T-cell (primary cell): ENCODE data around the gene CEACAM19. TPM values are rescaled to one million over a fixed set of nuclear protein-coding genes. Genes with fewer than 3 reads are reported as not detected.

Experiments used
- ATAC-seq, 4 experiments: fragments of 200-7000 bp in 3 of 4; fragments of 150-1000 bp in 1 of 4; cut with Tn5 transposase; replicated peaks in 1 of 4; 1 replicate in 3 of 4; 2 replicates in 1 of 4; pipeline ENCODE4 v1.10.0; 2021; ENCODE audit warnings: moderate library complexity in 3 of 4, mild to moderate bottlenecking in 2 of 4, moderate number of reproducible peaks in 1 of 4
- CTCF ChIA-PET, 2 donors: fragments of 300-600 bp; sonication (Branson Sonifier 250); formaldehyde crosslinking; loops; one replicate each; lab custom pipeline; 2022; ENCODE audit warnings: antibody characterized with exemption in 2 of 2; lab: Charles Lee
- POLR2A ChIA-PET, 2 donors: fragments of 300-600 bp; sonication (Branson Sonifier 250); formaldehyde crosslinking; loops; one replicate each; lab custom pipeline; 2022; ENCODE audit warnings: antibody characterized with exemption in 2 of 2; lab: Charles Lee
- DNase-seq, 35 experiments: peaks; one replicate each; pipeline versions ENCODE4 v3.0.0 to v3.0.0-alpha.2; 2013 to 2023
- H3K27ac ChIP-seq: one replicate; pipeline ENCODE4 v1.5.1; 2013; ENCODE audit warnings: low read length
- H3K27me3 ChIP-seq, 2 experiments: replicated peaks in 1 of 2; 1 replicate in 1 of 2; 2 replicates in 1 of 2; pipeline versions ENCODE4 v1.6.1 to v1.7.0; 2013; ENCODE audit warnings: low read length in 1 of 2, mixed read lengths in 1 of 2; ENCODE audit not compliant: control insufficient read depth in 2 of 2, insufficient read depth in 2 of 2; ENCODE audit errors: extremely low read depth in 1 of 2
- H3K36me3 ChIP-seq, 2 donors: 1 replicate in 1 of 2; 2 replicates in 1 of 2; pipeline versions ENCODE4 v1.6.1 to v1.7.0; 2013; ENCODE audit warnings: low read length in 1 of 2; ENCODE audit not compliant: control insufficient read depth in 2 of 2, insufficient read depth in 1 of 2; ENCODE audit errors: extremely low read depth in 1 of 2
- H3K4me1 ChIP-seq, 2 experiments: 1 replicate in 1 of 2; 2 replicates in 1 of 2; pipeline versions ENCODE4 v1.6.1 to v1.7.0; 2013; ENCODE audit warnings: low read length in 2 of 2, mixed read lengths in 1 of 2; ENCODE audit not compliant: insufficient read depth in 2 of 2, control insufficient read depth in 1 of 2; ENCODE audit errors: extremely low read depth in 1 of 2
- H3K4me3 ChIP-seq, 2 donors: 1 replicate in 1 of 2; 2 replicates in 1 of 2; pipeline versions ENCODE4 v1.5.1 to v1.7.0; 2013; ENCODE audit warnings: mild to moderate bottlenecking in 2 of 2, low read length in 1 of 2, moderate library complexity in 1 of 2; ENCODE audit not compliant: control insufficient read depth in 1 of 2; ENCODE audit errors: extremely low read depth in 1 of 2
- H3K9me3 ChIP-seq: 2 replicates; pipeline ENCODE4 v1.7.0; 2013
- H3K27ac Mint-ChIP-seq, 2 donors: one replicate each; pipeline ENCODE4 v1.8.0; 2020 to 2021; ENCODE audit warnings: mild to moderate bottlenecking in 2 of 2, mixed read lengths in 2 of 2
- H3K27me3 Mint-ChIP-seq, 2 donors: one replicate each; pipeline ENCODE4 v1.8.0; 2021 to 2022; ENCODE audit warnings: mixed read lengths in 2 of 2
- H3K36me3 Mint-ChIP-seq: one replicate; pipeline ENCODE4 v1.8.0; 2021; ENCODE audit warnings: mixed read lengths
- H3K4me1 Mint-ChIP-seq, 3 donors: one replicate each; pipeline ENCODE4 v1.8.0; 2020 to 2022; ENCODE audit warnings: mixed read lengths in 3 of 3, mild to moderate bottlenecking in 1 of 3
- H3K4me3 Mint-ChIP-seq, 3 donors: one replicate each; pipeline ENCODE4 v1.8.0; 2020 to 2022; ENCODE audit warnings: mild to moderate bottlenecking in 3 of 3, mixed read lengths in 3 of 3, moderate library complexity in 3 of 3
- H3K9me3 Mint-ChIP-seq, 3 donors: one replicate each; pipeline ENCODE4 v1.8.0; 2020 to 2022; ENCODE audit warnings: mixed read lengths in 3 of 3
- WGBS: methylation state at CpG from one replicate; pipeline ENCODE4 v1.1.5; 2013; ENCODE audit warnings: missing lambda C conversion rate; ENCODE audit not compliant: insufficient coverage; 5-methylcytosine and 5-hydroxymethylcytosine counted together
- total RNA-seq, 35 experiments: library from RNA in 6 of 35; stranded (reverse) in 6 of 35; fragments of 120-200 nt in 1 of 35; gene quantifications; one replicate each; pipeline versions ENCODE4 v1.2.1 to v1.2.4 and lab custom pipeline; 2013 to 2026

CEACAM19 gene
- total RNA-seq, 5 donors from 2014 or later (not counting 1 experiment from before 2014, with no cell fraction given): 0.57 to 2.7 (median 1.0) TPM

GRCh38 chr19:44731081-44731480 lies 59.8 kb downstream of the CEACAM19 start:
- H3K27me3 ChIP-seq: peaks cover 0 to 5% of the 10 kb centered on the region in 2 experiments
- DNase-seq: no peak
- Mint-ChIP-seq H3K27me3 (no peaks in the 10 kb centered on the region), H3K27ac (no peak overlapping the region), H3K36me3 (no peaks in the 10 kb centered on the region), H3K9me3 (no peaks in the 10 kb centered on the region), H3K4me1 (peaks cover 8 to 17% (median 12%) of the 10 kb centered on the region in 3 donors), H3K4me3 (no peak overlapping the region)
- no peaks in the 10 kb centered on the region for H3K9me3 ChIP-seq
- no peaks in the 10 kb centered on the region for H3K36me3 ChIP-seq
- peaks cover 2 to 10% of the 10 kb centered on the region in 2 experiments for H3K4me1 ChIP-seq
- no peak overlapping the region for H3K27ac ChIP-seq
- ATAC-seq: no peak
- no CpG with 5 or more reads among the region's 5 CpGs for WGBS
- ChIA-PET POLR2A (no interaction called here), CTCF (no interaction called here)
- H3K4me3 ChIP-seq: no peak overlapping the region

- Mint-ChIP-seq H3K27ac (no peak overlapping the region), H3K9me3 (no peaks in the 10 kb centered on the region), H3K27me3 (no peaks in the 10 kb centered on the region), H3K36me3 (no peaks in the 10 kb centered on the region), H3K4me3 (no peak overlapping the region), H3K4me1 (peaks cover 8 to 17% (median 10%) of the 10 kb centered on the region in 3 donors)
- Histone ChIP-seq H3K4me1 (peaks cover 2 to 10% of the 10 kb centered on the region in 2 experiments), H3K36me3 (no peaks in the 10 kb centered on the region), H3K27me3 (peaks cover 0 to 5% of the 10 kb centered on the region in 2 experiments), H3K9me3 (no peaks in the 10 kb centered on the region), H3K4me3 (no peak overlapping the region), H3K27ac (no peak overlapping the region)
- CTCF ChIA-PET: no interaction called here
- WGBS: 52% methylated on average over 2 of the region's 5 CpGs
- ATAC-seq (no peak), DNase-seq (no peak)
- POLR2A ChIA-PET: interaction anchor here in 1 of 2 donors (0.6 kb wide), 1 partner anchor 452 kb away, joined by 8 read pairs; no protein-coding TSS in a partner anchor
Measured at GRCh38 chr19:44731622-44732021, 60.3 kb downstream of the CEACAM19 start.

GRCh38 chr19:44732235-44733014 lies 61.1 kb downstream of the CEACAM19 start:
- 78% methylated on average over 9 of the region's 11 CpGs for WGBS
- H3K4me3 ChIP-seq: no peak overlapping the region
- DNase-seq (no peak), ATAC-seq (no peak)
- H3K27ac ChIP-seq: no peak overlapping the region
- peaks cover 2 to 13% of the 10 kb centered on the region in 2 experiments for H3K4me1 ChIP-seq
- no peaks in the 10 kb centered on the region for H3K9me3 Mint-ChIP-seq
- no peaks in the 10 kb centered on the region for H3K36me3 ChIP-seq
- H3K27me3 Mint-ChIP-seq: no peaks in the 10 kb centered on the region
- peaks cover 0 to 5% of the 10 kb centered on the region in 2 experiments for H3K27me3 ChIP-seq
- no peak overlapping the region for H3K4me3 Mint-ChIP-seq
- no peak overlapping the region for H3K27ac Mint-ChIP-seq
- CTCF ChIA-PET: interaction anchor here in 1 of 2 donors (0.5 kb wide), 1 partner anchor 77 kb away, joined by 3 read pairs; no protein-coding TSS in a partner anchor
- peaks cover 8 to 20% (median 14%) of the 10 kb centered on the region in 3 donors for H3K4me1 Mint-ChIP-seq
- POLR2A ChIA-PET: interaction anchor here in 1 of 2 donors (0.6 kb wide), 1 partner anchor 451 kb away, joined by 8 read pairs; no protein-coding TSS in a partner anchor
- no peaks in the 10 kb centered on the region for H3K9me3 ChIP-seq
- H3K36me3 Mint-ChIP-seq: no peaks in the 10 kb centered on the region

Other genes with a start within 250 kb of the CEACAM19 start
- gene ZNF229, start 223.0 kb upstream of the CEACAM19 start, total RNA-seq: 1 to 10 TPM in 4 of 5 donors, under 1 TPM in 1; 0.54 to 2.5 (median 1.7) TPM
- gene ZNF180, start 171.0 kb upstream of the CEACAM19 start, total RNA-seq: 10 to 100 TPM in 3 of 5 donors, 1 to 10 TPM in 2; 7.0 to 20.1 (median 17.8) TPM
- not detected for gene CEACAM20, start 141.8 kb upstream of the CEACAM19 start, total RNA-seq
- gene IGSF23, start 57.9 kb upstream of the CEACAM19 start, total RNA-seq: not detected
- gene PVR, start 27.6 kb upstream of the CEACAM19 start, total RNA-seq: 1 to 10 TPM; 1.2 to 3.4 (median 2.8) TPM
- not detected for gene CEACAM16, start 27.7 kb downstream of the CEACAM19 start, total RNA-seq
- 100 to 1,000 TPM in 1 of 5 donors, 10 to 100 TPM in 4; 18.7 to 103 (median 19.4) TPM for gene BCL3, start 77.2 kb downstream of the CEACAM19 start, total RNA-seq
- gene CBLC, start 106.4 kb downstream of the CEACAM19 start, total RNA-seq: under 1 TPM in 2 of 5 donors, not detected in 3; 0.25 to 0.30 TPM
- 1 to 10 TPM in 1 of 5 donors, under 1 TPM in 3, not detected in 1; 0.39 to 1.0 (median 0.87) TPM for gene BCAM, start 137.6 kb downstream of the CEACAM19 start, total RNA-seq
- gene NECTIN2, start 174.8 kb downstream of the CEACAM19 start, total RNA-seq: 1 to 10 TPM in 4 of 5 donors, under 1 TPM in 1; 0.30 to 1.8 (median 1.4) TPM
- gene TOMM40, start 219.8 kb downstream of the CEACAM19 start, total RNA-seq: 10 to 100 TPM; 32.1 to 47.5 (median 41.5) TPM
- gene APOE, start 234.3 kb downstream of the CEACAM19 start, total RNA-seq: 1 to 10 TPM; 2.0 to 9.5 (median 6.8) TPM
- gene APOC1, start 243.1 kb downstream of the CEACAM19 start, total RNA-seq: 1 to 10 TPM in 3 of 5 donors, not detected in 2; 2.8 to 8.5 (median 3.9) TPM